Natural killer cell (primary cell): Measurements from ENCODE around the gene PPP1R13B. TPM values are rescaled to one million over a fixed set of nuclear protein-coding genes. Genes with fewer than 3 reads are reported as not detected.

Source experiments
- ATAC-seq, 3 donors: fragments of 150-1000 bp in 2 of 3; fragments of 200-7000 bp in 1 of 3; cut with Tn5 transposase; 1 replicate in 1 of 3; 2 replicates in 2 of 3; pipeline ENCODE4 v1.10.0; 2021; ENCODE audit warnings: mild to moderate bottlenecking in 2 of 3, moderate library complexity in 2 of 3
- DNase-seq, 2 donors: peaks; one replicate each; pipeline versions ENCODE4 v3.0.0 to v3.0.0-alpha.2; 2013 to 2021; ENCODE audit warnings: mixed read lengths in 1 of 2
- H3K27ac ChIP-seq: one replicate; pipeline ENCODE4 v1.5.1; 2013; ENCODE audit warnings: mild to moderate bottlenecking, low read length
- H3K27me3 ChIP-seq: one replicate; pipeline ENCODE4 v1.6.1; 2013; ENCODE audit warnings: low read length; ENCODE audit not compliant: control insufficient read depth, insufficient read depth
- H3K36me3 ChIP-seq: one replicate; pipeline ENCODE4 v1.6.1; 2013; ENCODE audit warnings: low read length; ENCODE audit not compliant: control insufficient read depth, insufficient read depth
- H3K4me1 ChIP-seq: one replicate; pipeline ENCODE4 v1.6.1; 2013; ENCODE audit warnings: low read length; ENCODE audit not compliant: control insufficient read depth, insufficient read depth
- H3K4me3 ChIP-seq: one replicate; pipeline ENCODE4 v1.5.1; 2013; ENCODE audit warnings: low read length
- H3K9me3 ChIP-seq: one replicate; pipeline ENCODE4 v1.6.1; 2013; ENCODE audit warnings: low read length; ENCODE audit not compliant: control insufficient read depth, insufficient read depth
- H3K27ac Mint-ChIP-seq, 2 donors: one replicate each; pipeline ENCODE4 v1.8.0; 2022; ENCODE audit warnings: mild to moderate bottlenecking in 2 of 2, mixed read lengths in 2 of 2, moderate library complexity in 1 of 2
- H3K27me3 Mint-ChIP-seq, 2 donors: one replicate each; pipeline ENCODE4 v1.8.0; 2022; ENCODE audit warnings: low read depth in 2 of 2, mixed read lengths in 2 of 2
- H3K36me3 Mint-ChIP-seq: one replicate; pipeline ENCODE4 v1.8.0; 2022; ENCODE audit warnings: mixed read lengths
- H3K4me1 Mint-ChIP-seq, 2 donors: one replicate each; pipeline ENCODE4 v1.8.0; 2022; ENCODE audit warnings: mixed read lengths in 2 of 2
- H3K4me3 Mint-ChIP-seq: one replicate; pipeline ENCODE4 v1.8.0; 2022; ENCODE audit warnings: mild to moderate bottlenecking, moderate library complexity, mixed read lengths
- H3K9me3 Mint-ChIP-seq, 2 donors: one replicate each; pipeline ENCODE4 v1.8.0; 2022; ENCODE audit warnings: mixed read lengths in 2 of 2
- CTCF ChIP-seq: fragments of 200-600 bp; IDR thresholded peaks from one replicate; pipeline ENCODE4 v1.8.0; 2022; ENCODE audit warnings: antibody characterized with exemption
- WGBS: methylation state at CpG from one replicate; pipeline ENCODE4 v1.1.7; 2013; ENCODE audit warnings: missing lambda C conversion rate; ENCODE audit not compliant: insufficient coverage; 5-methylcytosine and 5-hydroxymethylcytosine counted together
- intact Hi-C: fragments of 100-400 bp; cut with micrococcal nuclease; formaldehyde crosslinking; loops from one replicate; pipeline ENCODE4 v1.14.2; 2022
- total RNA-seq, 4 donors: library from RNA; stranded (reverse); fragments of 120-200 nt in 1 of 4; gene quantifications; one replicate each; pipeline versions ENCODE4 v1.2.3 to v1.2.4, GENCODE V29; 2013 to 2022

Gene PPP1R13B
- total RNA-seq, 3 donors from 2014 or later (not counting 1 experiment from before 2014, with no cell fraction given) = 26.5 to 35.5 (median 31.7) TPM

- WGBS = 71% methylated on average over 13 of the region's 14 CpGs
- DNase-seq (no peak), ATAC-seq (no peak)
- no peak overlapping the region for H3K4me3 Mint-ChIP-seq
- no peaks in the 10 kb centered on the region for H3K36me3 Mint-ChIP-seq
- Histone ChIP-seq H3K36me3 (no peaks in the 10 kb centered on the region), H3K4me1 (no peaks in the 10 kb centered on the region), H3K27ac (no peak overlapping the region), H3K4me3 (no peak overlapping the region), H3K27me3 (no peaks in the 10 kb centered on the region), H3K9me3 (no peaks in the 10 kb centered on the region)
- H3K4me1 Mint-ChIP-seq = no peaks in the 10 kb centered on the region
- intact Hi-C loops = no loop called here
- H3K27ac Mint-ChIP-seq = no peak overlapping the region
- H3K27me3 Mint-ChIP-seq = peaks cover 0 to 13% of the 10 kb centered on the region in 2 donors
- TF ChIP-seq CTCF = no peak
- H3K9me3 Mint-ChIP-seq = no peaks in the 10 kb centered on the region
Measured at GRCh38 chr14:103861413-103862392, 14.3 kb upstream of the PPP1R13B start.

- Histone ChIP-seq H3K9me3 (no peaks in the 10 kb centered on the region), H3K36me3 (no peaks in the 10 kb centered on the region), H3K4me3 (no peak overlapping the region), H3K4me1 (no peaks in the 10 kb centered on the region), H3K27ac (no peak overlapping the region), H3K27me3 (no peaks in the 10 kb centered on the region)
- Mint-ChIP-seq H3K4me1 (no peaks in the 10 kb centered on the region), H3K36me3 (no peaks in the 10 kb centered on the region), H3K9me3 (no peaks in the 10 kb centered on the region), H3K27ac (no peak overlapping the region), H3K4me3 (no peak overlapping the region), H3K27me3 (peaks cover 0 to 13% of the 10 kb centered on the region in 2 donors)
- TF ChIP-seq CTCF = no peak
- no peak for ATAC-seq
- no peak for DNase-seq
- 85% methylated on average over 17 of the region's 18 CpGs for WGBS
- intact Hi-C loops = no loop called here
Measured at GRCh38 chr14:103859416-103860202, 12.2 kb upstream of the PPP1R13B start.

GRCh38 chr14:103858063-103858781 lies 10.8 kb upstream of the PPP1R13B start:
- H3K36me3 Mint-ChIP-seq = no peaks in the 10 kb centered on the region
- H3K27me3 Mint-ChIP-seq = peaks cover 0 to 13% of the 10 kb centered on the region in 2 donors
- TF ChIP-seq CTCF = no peak
- no peak overlapping the region for H3K27ac Mint-ChIP-seq
- intact Hi-C loops = no loop called here
- Histone ChIP-seq H3K9me3 (no peaks in the 10 kb centered on the region), H3K4me1 (no peaks in the 10 kb centered on the region), H3K27ac (no peak overlapping the region), H3K4me3 (no peak overlapping the region), H3K36me3 (no peaks in the 10 kb centered on the region), H3K27me3 (no peaks in the 10 kb centered on the region)
- H3K4me1 Mint-ChIP-seq = no peaks in the 10 kb centered on the region
- H3K9me3 Mint-ChIP-seq = no peaks in the 10 kb centered on the region
- H3K4me3 Mint-ChIP-seq = no peak overlapping the region
- WGBS = 80% methylated on average over 13 of the region's 13 CpGs
- ATAC-seq = no peak
- no peak for DNase-seq
